ENCODE results near the gene MAEA.

Gene MAEA

GRCh38 chr4:1317177-1318045 lies 27.7 kb downstream of the MAEA start:
- no peak overlapping the region for H2AFZ ChIP-seq (ENCODE audit: low read depth, low read length)
- H3K79me2 ChIP-seq (ENCODE audit: insufficient read depth, low read length), result peaks cover 29% of the 10 kb centered on the region
- H3K27ac ChIP-seq (ENCODE audit: low read length), result no peak overlapping the region
- no peak overlapping the region for H3K4me2 ChIP-seq (ENCODE audit: insufficient read depth, low read length)
- no peaks in the 10 kb centered on the region for H3K9me3 ChIP-seq (ENCODE audit: insufficient read depth, low read length, severe bottlenecking)
- peaks cover 78% of the 10 kb centered on the region for H3K36me3 ChIP-seq (ENCODE audit: insufficient read depth, low read length)
- H3K4me1 ChIP-seq (ENCODE audit: insufficient read depth, low read length), result no peaks in the 10 kb centered on the region
- no peaks in the 10 kb centered on the region for H3K27me3 ChIP-seq (ENCODE audit: insufficient read depth, low read length, poor library complexity)
- ATAC-seq (ENCODE audit: insufficient read depth, low read depth) (no peak), DNase-seq (no peak)
- H4K20me1 ChIP-seq (ENCODE audit: insufficient read depth, low read length), result peaks cover 43% of the 10 kb centered on the region
- H3K9ac ChIP-seq (ENCODE audit: low read depth, low read length), result no peak overlapping the region
- TF ChIP-seq EZH2 (IDR thresholded peaks at IDR 0.05; ENCODE audit: borderline replicate concordance, low read depth, low read length, severe bottlenecking) (no peak), CTCF (IDR thresholded peaks at IDR 0.05; ENCODE audit: borderline replicate concordance, extremely low read depth, low read length, poor library complexity, severe bottlenecking) (no peak)
- no peak overlapping the region for H3K4me3 ChIP-seq (ENCODE audit: low read depth in 1 of 2, low read length in 2 of 2)

- DNase-seq, result no peak
- H3K27me3 ChIP-seq (ENCODE audit: insufficient read depth, low read length, poor library complexity), result no peaks in the 10 kb centered on the region
- H3K36me3 ChIP-seq (ENCODE audit: insufficient read depth, low read length), result peaks cover 78% of the 10 kb centered on the region
Measured at GRCh38 chr4:1318046-1318375, 28.3 kb downstream of the MAEA start.

GRCh38 chr4:1318488-1319213 lies 29.0 kb downstream of the MAEA start:
- Histone ChIP-seq H3K9ac (ENCODE audit: low read depth, low read length) (no peak overlapping the region), H3K36me3 (ENCODE audit: insufficient read depth, low read length) (peaks cover 78% of the 10 kb centered on the region), H3K27ac (ENCODE audit: low read length) (no peak overlapping the region), H3K4me1 (ENCODE audit: insufficient read depth, low read length) (no peaks in the 10 kb centered on the region), H4K20me1 (ENCODE audit: insufficient read depth, low read length) (peaks cover 42% of the 10 kb centered on the region), H2AFZ (ENCODE audit: low read depth, low read length) (no peak overlapping the region), H3K4me3 (ENCODE audit: low read depth in 1 of 2, low read length in 2 of 2) (no peak overlapping the region), H3K27me3 (ENCODE audit: insufficient read depth, low read length, poor library complexity) (no peaks in the 10 kb centered on the region), H3K79me2 (ENCODE audit: insufficient read depth, low read length) (peaks cover 25% of the 10 kb centered on the region), H3K9me3 (ENCODE audit: insufficient read depth, low read length, severe bottlenecking) (no peaks in the 10 kb centered on the region), H3K4me2 (ENCODE audit: insufficient read depth, low read length) (no peak overlapping the region)
- no peak for DNase-seq
- no peak for TF ChIP-seq EZH2 (IDR thresholded peaks at IDR 0.05; ENCODE audit: borderline replicate concordance, low read depth, low read length, severe bottlenecking)
- peak; percentile 47 for TF ChIP-seq CTCF (IDR thresholded peaks at IDR 0.05; ENCODE audit: borderline replicate concordance, extremely low read depth, low read length, poor library complexity, severe bottlenecking)
- ATAC-seq (ENCODE audit: insufficient read depth, low read depth), result no peak

More at GRCh38 chr4:1318046-1318375, 28.3 kb downstream of the MAEA start:
- Histone ChIP-seq H3K9ac (ENCODE audit: low read depth, low read length) (no peak overlapping the region), H3K4me1 (ENCODE audit: insufficient read depth, low read length) (no peaks in the 10 kb centered on the region), H3K79me2 (ENCODE audit: insufficient read depth, low read length) (peaks cover 27% of the 10 kb centered on the region), H3K27ac (ENCODE audit: low read length) (no peak overlapping the region), H3K4me2 (ENCODE audit: insufficient read depth, low read length) (no peak overlapping the region), H3K4me3 (ENCODE audit: low read depth in 1 of 2, low read length in 2 of 2) (no peak overlapping the region), H3K9me3 (ENCODE audit: insufficient read depth, low read length, severe bottlenecking) (no peaks in the 10 kb centered on the region), H2AFZ (ENCODE audit: low read depth, low read length) (no peak overlapping the region), H4K20me1 (ENCODE audit: insufficient read depth, low read length) (peaks cover 41% of the 10 kb centered on the region)
- TF ChIP-seq EZH2 (IDR thresholded peaks at IDR 0.05; ENCODE audit: borderline replicate concordance, low read depth, low read length, severe bottlenecking) (no peak), CTCF (IDR thresholded peaks at IDR 0.05; ENCODE audit: borderline replicate concordance, extremely low read depth, low read length, poor library complexity, severe bottlenecking) (no peak)
- ATAC-seq (ENCODE audit: insufficient read depth, low read depth), result no peak
